GM23248 (cell line): Measurements from ENCODE around the gene ZBTB46.

Experiments
- EZH2 ChIP-seq: fragments of 200-600 bp; sonication (generic); IDR thresholded peaks from 2 replicates; pipeline ENCODE4 v1.6.1; 2018; ENCODE audit warnings: antibody characterized with exemption, mild to moderate bottlenecking; ENCODE audit not compliant: insufficient read depth, poor library complexity, severe bottlenecking
- EZH2phosphoT487 ChIP-seq: fragments of 200-600 bp; sonication (generic); IDR thresholded peaks from 2 replicates; pipeline ENCODE4 v1.6.1; 2018; ENCODE audit warnings: antibody characterized with exemption, moderate library complexity, mild to moderate bottlenecking, low read depth; ENCODE audit not compliant: insufficient read depth

DNA sequence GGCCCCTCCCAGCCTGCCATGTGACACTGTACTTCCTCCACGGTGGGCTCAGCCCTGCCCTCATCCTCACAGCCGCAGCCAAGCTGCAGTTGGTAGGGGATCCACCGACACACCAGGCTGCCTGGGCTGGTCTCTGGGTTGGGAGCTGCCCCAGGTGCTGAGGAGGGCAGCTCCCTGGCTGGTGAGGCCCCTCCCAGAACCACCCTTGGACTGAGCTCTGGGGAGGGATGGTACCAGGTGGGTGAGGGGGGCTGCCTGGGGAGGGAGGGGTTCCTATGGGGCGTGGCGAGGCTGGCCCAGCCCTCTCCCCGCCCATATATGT, 134.8 kb downstream of the ZBTB46 start:
- no peak for TF ChIP-seq EZH2
- TF ChIP-seq EZH2phosphoT487: no peak
